MM.1S (cell line): Measurements from ENCODE around the gene ATAD3C.
"Not testable (repeated sequence)": the region's sequence is repeated elsewhere in the genome, so short reads cannot be mapped to it uniquely, and the experiment has no call there.

Source experiments
- DNase-seq: peaks from one replicate; pipeline ENCODE4 v3.0.0-alpha.2; 2015
- H2AFZ ChIP-seq: fragments of 300-600 bp; sonication (generic); 2 replicates; pipeline ENCODE4 v1.6.0; 2016; ENCODE audit warnings: antibody characterized with exemption, low read length
- H3F3A ChIP-seq: fragments of 300-600 bp; sonication (generic); 2 replicates; pipeline ENCODE4 v1.6.1; 2016; ENCODE audit warnings: mild to moderate bottlenecking, antibody characterized with exemption, low read length, moderate library complexity, mixed read lengths; ENCODE audit not compliant: insufficient read depth
- H3K27ac ChIP-seq: fragments of 300-600 bp; sonication (generic); 2 replicates; pipeline ENCODE4 v1.5.1; 2016; ENCODE audit warnings: mild to moderate bottlenecking, low read length
- H3K27me3 ChIP-seq: fragments of 300-600 bp; sonication (generic); replicated peaks from 2 replicates; pipeline ENCODE4 v1.6.0; 2016; ENCODE audit warnings: low read length; ENCODE audit not compliant: insufficient read depth
- H3K36me3 ChIP-seq: fragments of 300-600 bp; sonication (generic); replicated peaks from 2 replicates; pipeline ENCODE4 v1.6.1; 2016; ENCODE audit warnings: mild to moderate bottlenecking, low read length, mixed read lengths; ENCODE audit not compliant: insufficient read depth
- H3K4me1 ChIP-seq: fragments of 300-600 bp; sonication (generic); 2 replicates; pipeline ENCODE4 v1.6.1; 2016; ENCODE audit warnings: low read length, mixed read lengths
- H3K4me2 ChIP-seq: fragments of 300-600 bp; sonication (generic); 2 replicates; pipeline ENCODE4 v1.6.0; 2016; ENCODE audit warnings: low read depth, low read length
- H3K4me3 ChIP-seq: fragments of 300-600 bp; sonication (generic); 2 replicates; pipeline ENCODE4 v1.5.1; 2016; ENCODE audit warnings: low read length, mixed read lengths
- H3K79me2 ChIP-seq: fragments of 300-600 bp; sonication (generic); 2 replicates; pipeline ENCODE4 v1.6.1; 2016; ENCODE audit warnings: mixed run types, low read length, mixed read lengths
- H3K9ac ChIP-seq: fragments of 300-600 bp; sonication (generic); 2 replicates; pipeline ENCODE4 v1.6.1; 2016; ENCODE audit warnings: low read length, mixed read lengths
- H3K9me2 ChIP-seq: fragments of 300-600 bp; sonication (generic); replicated peaks from 2 replicates; pipeline ENCODE4 v1.6.1; 2016; ENCODE audit warnings: mild to moderate bottlenecking, low read length, mixed read lengths; ENCODE audit not compliant: insufficient read depth
- H3K9me3 ChIP-seq: fragments of 300-600 bp; sonication (generic); replicated peaks from 2 replicates; pipeline ENCODE4 v1.6.1; 2016; ENCODE audit warnings: mild to moderate bottlenecking, low read length, mixed read lengths; ENCODE audit not compliant: insufficient read depth
- H4K20me1 ChIP-seq: fragments of 300-600 bp; sonication (generic); 2 replicates; pipeline ENCODE4 v1.6.1; 2016; ENCODE audit warnings: mild to moderate bottlenecking, low read length, moderate library complexity, mixed read lengths; ENCODE audit not compliant: insufficient read depth
- EZH2 ChIP-seq: fragments of 300-600 bp; sonication (generic); optimal IDR thresholded peaks from 2 replicates; pipeline ENCODE3; 2017; ENCODE audit warnings: low read depth, mild to moderate bottlenecking, antibody characterized with exemption, low read length, mixed read lengths
- EZH2phosphoT487 ChIP-seq: fragments of 300-600 bp; sonication (generic); IDR thresholded peaks from 2 replicates; pipeline ENCODE4 v1.6.1; 2018; ENCODE audit warnings: antibody characterized with exemption, low read length
- TF ChIP-seq, protein P1 (sequence below): fragments of 300-600 bp; sonication (generic); IDR thresholded peaks from 2 replicates; pipeline ENCODE4 v1.5.1; 2016; ENCODE audit warnings: antibody characterized with exemption, low read length, mixed read lengths

ATAD3C gene

GRCh38 chr1:1455366-1455884 is 5.9 kb downstream of the ATAD3C start:
- no peak overlapping the region for H2AFZ ChIP-seq
- H3K27me3 ChIP-seq: peaks cover 47% of the 10 kb centered on the region
- DNase-seq: no peak
- H3K9ac ChIP-seq: no peak overlapping the region
- TF ChIP-seq, protein P1, sequence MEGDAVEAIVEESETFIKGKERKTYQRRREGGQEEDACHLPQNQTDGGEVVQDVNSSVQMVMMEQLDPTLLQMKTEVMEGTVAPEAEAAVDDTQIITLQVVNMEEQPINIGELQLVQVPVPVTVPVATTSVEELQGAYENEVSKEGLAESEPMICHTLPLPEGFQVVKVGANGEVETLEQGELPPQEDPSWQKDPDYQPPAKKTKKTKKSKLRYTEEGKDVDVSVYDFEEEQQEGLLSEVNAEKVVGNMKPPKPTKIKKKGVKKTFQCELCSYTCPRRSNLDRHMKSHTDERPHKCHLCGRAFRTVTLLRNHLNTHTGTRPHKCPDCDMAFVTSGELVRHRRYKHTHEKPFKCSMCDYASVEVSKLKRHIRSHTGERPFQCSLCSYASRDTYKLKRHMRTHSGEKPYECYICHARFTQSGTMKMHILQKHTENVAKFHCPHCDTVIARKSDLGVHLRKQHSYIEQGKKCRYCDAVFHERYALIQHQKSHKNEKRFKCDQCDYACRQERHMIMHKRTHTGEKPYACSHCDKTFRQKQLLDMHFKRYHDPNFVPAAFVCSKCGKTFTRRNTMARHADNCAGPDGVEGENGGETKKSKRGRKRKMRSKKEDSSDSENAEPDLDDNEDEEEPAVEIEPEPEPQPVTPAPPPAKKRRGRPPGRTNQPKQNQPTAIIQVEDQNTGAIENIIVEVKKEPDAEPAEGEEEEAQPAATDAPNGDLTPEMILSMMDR: no peak
- TF ChIP-seq EZH2 (no peak), EZH2phosphoT487 (no peak)
- no peak overlapping the region for H3K27ac ChIP-seq
- H3K36me3 ChIP-seq: no peaks in the 10 kb centered on the region
- no peaks in the 10 kb centered on the region for H4K20me1 ChIP-seq
- no peaks in the 10 kb centered on the region for H3K4me1 ChIP-seq
- no peak overlapping the region for H3K4me2 ChIP-seq
- no peak overlapping the region for H3K4me3 ChIP-seq
- H3K79me2 ChIP-seq: no peaks in the 10 kb centered on the region
- no peaks in the 10 kb centered on the region for H3K9me3 ChIP-seq
- no peaks in the 10 kb centered on the region for H3F3A ChIP-seq
- no peaks in the 10 kb centered on the region for H3K9me2 ChIP-seq

GRCh38 chr1:1455934-1456333 is 6.4 kb downstream of the ATAD3C start:
- H2AFZ ChIP-seq, H3K27ac ChIP-seq, H3K4me3 ChIP-seq, H3K4me1 ChIP-seq, H3K9ac ChIP-seq, H3K9me3 ChIP-seq, H3F3A ChIP-seq, H3K79me2 ChIP-seq, DNase-seq, H3K4me2 ChIP-seq, H4K20me1 ChIP-seq, H3K9me2 ChIP-seq, H3K36me3 ChIP-seq: not testable (repeated sequence)
- peaks cover 47% of the 10 kb centered on the region for H3K27me3 ChIP-seq

DNA sequence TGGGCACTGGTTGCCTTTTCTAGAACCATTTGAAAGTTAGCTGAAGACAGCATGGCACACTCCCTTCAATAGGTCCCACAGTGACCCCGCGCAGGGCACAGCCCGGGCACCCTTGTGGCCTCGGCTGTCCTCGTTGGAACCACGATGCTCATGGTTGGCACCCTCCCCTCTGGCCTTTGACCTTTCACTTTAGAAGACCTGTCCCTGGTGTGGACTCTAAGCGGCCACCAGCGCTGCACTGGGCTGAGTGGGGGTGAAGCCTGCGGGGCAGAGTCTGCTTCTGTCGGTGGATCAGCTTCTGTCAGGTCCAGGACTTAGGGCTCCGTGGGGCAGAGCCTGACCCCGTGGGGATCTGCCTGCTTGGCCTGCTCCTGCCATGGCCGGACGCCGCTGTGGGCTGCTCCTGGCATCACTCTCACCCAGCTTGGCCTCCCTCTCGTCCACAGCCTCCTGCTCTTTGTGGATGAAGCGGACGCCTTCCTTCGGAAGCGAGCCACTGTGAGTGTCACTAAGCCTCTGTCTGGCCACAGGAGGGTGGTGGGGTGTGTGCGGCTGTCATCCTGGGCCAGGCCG is 7.3 kb downstream of the ATAD3C start:
- H2AFZ ChIP-seq, H3F3A ChIP-seq, H3K79me2 ChIP-seq, H3K9me3 ChIP-seq, H3K36me3 ChIP-seq, H3K4me3 ChIP-seq, H3K4me2 ChIP-seq, H3K9ac ChIP-seq, DNase-seq, H4K20me1 ChIP-seq, H3K27ac ChIP-seq, H3K9me2 ChIP-seq, H3K4me1 ChIP-seq: not testable (repeated sequence)
- H3K27me3 ChIP-seq: peaks cover 43% of the 10 kb centered on the region

- not testable (repeated sequence) for H3K9me3 ChIP-seq, H3K9ac ChIP-seq, H3K4me3 ChIP-seq, H3K4me1 ChIP-seq, H3K27ac ChIP-seq, H3K9me2 ChIP-seq, H3K36me3 ChIP-seq, H2AFZ ChIP-seq, DNase-seq, H4K20me1 ChIP-seq, H3K4me2 ChIP-seq
- H3K27me3 ChIP-seq: peaks cover 26% of the 10 kb centered on the region
- H3K79me2 ChIP-seq: peaks cover 18% of the 10 kb centered on the region
- peaks cover 13% of the 10 kb centered on the region; the same call in 1 of the 2 replicates for H3F3A ChIP-seq
These were observed 9.7 kb downstream of the ATAD3C start for GRCh38 chr1:1459156-1459555.

DNA sequence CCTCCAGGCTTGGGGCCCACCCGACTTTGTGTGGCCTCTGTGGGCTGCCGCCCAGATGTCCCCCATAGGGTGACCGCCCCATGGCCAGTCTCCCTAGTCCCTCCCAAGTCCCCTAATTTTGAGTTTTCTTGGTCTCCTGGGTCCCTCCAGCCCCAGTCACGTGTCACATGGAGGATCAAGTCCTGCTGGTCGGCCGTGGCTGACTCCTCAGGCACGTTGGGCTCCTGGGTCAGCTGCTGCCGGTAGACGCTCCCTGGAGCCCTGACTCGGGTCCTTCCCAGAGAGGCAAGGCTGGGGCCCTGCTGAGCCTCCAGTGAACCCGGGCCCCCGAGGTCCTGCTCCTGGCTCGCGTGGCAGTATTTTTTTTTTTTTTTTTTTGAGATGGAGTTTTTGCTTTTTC is 10.2 kb downstream of the ATAD3C start:
- not testable (repeated sequence) for H2AFZ ChIP-seq, H3K4me1 ChIP-seq, DNase-seq, H3K9me2 ChIP-seq, H3K27ac ChIP-seq, H3K9me3 ChIP-seq, H3K4me3 ChIP-seq, H4K20me1 ChIP-seq, H3K4me2 ChIP-seq, H3K36me3 ChIP-seq, H3K9ac ChIP-seq
- Histone ChIP-seq H3F3A (peaks cover 13% of the 10 kb centered on the region; the same call in 1 of the 2 replicates), H3K27me3 (peaks cover 26% of the 10 kb centered on the region), H3K79me2 (peaks cover 22% of the 10 kb centered on the region)
